ENCODE data around the gene KLHL35. TPM values are rescaled to one million over a fixed set of nuclear protein-coding genes. Genes with fewer than 3 reads are reported as not detected.

Gene KLHL35
- total RNA-seq, 1 donor from 2014 or later, result 0.77 TPM

GRCh38 chr11:75439026-75439425, 6.0 kb upstream of the KLHL35 start:
- TF ChIP-seq CTCF (IDR thresholded peaks at IDR 0.05; ENCODE audit: insufficient read depth, low read depth, low read length), result no peak
- no peak for TF ChIP-seq EZH2 (IDR thresholded peaks at IDR 0.05; ENCODE audit: insufficient read depth, low read length)
- H3K27ac Mint-ChIP-seq (ENCODE audit: unreplicated experiment), result no peak overlapping the region
- Histone ChIP-seq H4K20me1 (ENCODE audit: insufficient read depth, low read length) (no peaks in the 10 kb centered on the region), H3K4me3 (ENCODE audit: insufficient read depth, low read depth, low read length) (no peak overlapping the region), H3K27ac (ENCODE audit: low read depth, low read length) (no peak overlapping the region), H3K4me2 (ENCODE audit: low read length) (no peak overlapping the region), H2AFZ (ENCODE audit: low read depth, low read length) (no peak overlapping the region), H3K4me1 (ENCODE audit: insufficient read depth, low read length) (no peaks in the 10 kb centered on the region), H3K27me3 (ENCODE audit: insufficient read depth, low read length) (no peaks in the 10 kb centered on the region), H3K36me3 (ENCODE audit: insufficient read depth, low read length) (no peaks in the 10 kb centered on the region), H3K9ac (ENCODE audit: low read length) (no peak overlapping the region), H3K9me3 (ENCODE audit: insufficient read depth, low read depth, low read length) (no peaks in the 10 kb centered on the region), H3K79me2 (ENCODE audit: insufficient read depth, low read length) (no peaks in the 10 kb centered on the region)
- H3K9me3 Mint-ChIP-seq (ENCODE audit: unreplicated experiment), result no peaks in the 10 kb centered on the region
- H3K4me1 Mint-ChIP-seq (ENCODE audit: low read depth, unreplicated experiment), result no peaks in the 10 kb centered on the region
- H3K36me3 Mint-ChIP-seq (ENCODE audit: low read depth, unreplicated experiment), result peaks cover 3% of the 10 kb centered on the region
- DNase-seq (ENCODE audit: low read depth) (no peak), FAIRE-seq (no peak)
- H3K4me3 Mint-ChIP-seq (ENCODE audit: unreplicated experiment), result no peak overlapping the region
- peaks cover 51% of the 10 kb centered on the region for H3K27me3 Mint-ChIP-seq (ENCODE audit: low read depth, unreplicated experiment)

GRCh38 chr11:75437966-75438659, 5.1 kb upstream of the KLHL35 start:
- FAIRE-seq, result no peak
- H3K27ac ChIP-seq (ENCODE audit: low read depth, low read length), result no peak overlapping the region
- H3K4me1 ChIP-seq (ENCODE audit: insufficient read depth, low read length), result no peaks in the 10 kb centered on the region
- H3K36me3 Mint-ChIP-seq (ENCODE audit: low read depth, unreplicated experiment), result peaks cover 3% of the 10 kb centered on the region
- no peak overlapping the region for H3K9ac ChIP-seq (ENCODE audit: low read length)
- H3K79me2 ChIP-seq (ENCODE audit: insufficient read depth, low read length), result no peaks in the 10 kb centered on the region
- no peak overlapping the region for H3K27ac Mint-ChIP-seq (ENCODE audit: unreplicated experiment)
- no peaks in the 10 kb centered on the region for H3K9me3 ChIP-seq (ENCODE audit: insufficient read depth, low read depth, low read length)
- no peak for DNase-seq (ENCODE audit: low read depth)
- H3K27me3 Mint-ChIP-seq (ENCODE audit: low read depth, unreplicated experiment), result peaks cover 56% of the 10 kb centered on the region
- H3K4me3 ChIP-seq (ENCODE audit: insufficient read depth, low read depth, low read length), result no peak overlapping the region
- TF ChIP-seq CTCF (IDR thresholded peaks at IDR 0.05; ENCODE audit: insufficient read depth, low read depth, low read length) (no peak), EZH2 (IDR thresholded peaks at IDR 0.05; ENCODE audit: insufficient read depth, low read length) (no peak)
- H3K4me1 Mint-ChIP-seq (ENCODE audit: low read depth, unreplicated experiment), result no peaks in the 10 kb centered on the region
- no peak overlapping the region for H3K4me2 ChIP-seq (ENCODE audit: low read length)
- H3K36me3 ChIP-seq (ENCODE audit: insufficient read depth, low read length), result no peaks in the 10 kb centered on the region
- no peaks in the 10 kb centered on the region for H4K20me1 ChIP-seq (ENCODE audit: insufficient read depth, low read length)
- H3K27me3 ChIP-seq (ENCODE audit: insufficient read depth, low read length), result peaks cover 6% of the 10 kb centered on the region
- H3K9me3 Mint-ChIP-seq (ENCODE audit: unreplicated experiment), result no peaks in the 10 kb centered on the region
- H3K4me3 Mint-ChIP-seq (ENCODE audit: unreplicated experiment), result no peak overlapping the region
- no peak overlapping the region for H2AFZ ChIP-seq (ENCODE audit: low read depth, low read length)

GRCh38 chr11:75436806-75437205, 3.8 kb upstream of the KLHL35 start:
- Histone ChIP-seq H3K9me3 (ENCODE audit: insufficient read depth, low read depth, low read length) (no peaks in the 10 kb centered on the region), H3K36me3 (ENCODE audit: insufficient read depth, low read length) (no peaks in the 10 kb centered on the region), H4K20me1 (ENCODE audit: insufficient read depth, low read length) (no peaks in the 10 kb centered on the region), H3K27me3 (ENCODE audit: insufficient read depth, low read length) (peaks cover 19% of the 10 kb centered on the region), H3K79me2 (ENCODE audit: insufficient read depth, low read length) (no peaks in the 10 kb centered on the region), H3K4me3 (ENCODE audit: insufficient read depth, low read depth, low read length) (no peak overlapping the region), H2AFZ (ENCODE audit: low read depth, low read length) (no peak overlapping the region), H3K27ac (ENCODE audit: low read depth, low read length) (no peak overlapping the region), H3K9ac (ENCODE audit: low read length) (no peak overlapping the region), H3K4me1 (ENCODE audit: insufficient read depth, low read length) (no peaks in the 10 kb centered on the region), H3K4me2 (ENCODE audit: low read length) (no peak overlapping the region)
- Mint-ChIP-seq H3K27me3 (ENCODE audit: low read depth, unreplicated experiment) (peaks cover 64% of the 10 kb centered on the region), H3K9me3 (ENCODE audit: unreplicated experiment) (no peaks in the 10 kb centered on the region), H3K4me3 (ENCODE audit: unreplicated experiment) (no peak overlapping the region), H3K36me3 (ENCODE audit: low read depth, unreplicated experiment) (peaks cover 4% of the 10 kb centered on the region), H3K4me1 (ENCODE audit: low read depth, unreplicated experiment) (no peaks in the 10 kb centered on the region), H3K27ac (ENCODE audit: unreplicated experiment) (no peak overlapping the region)
- no peak for DNase-seq (ENCODE audit: low read depth)
- FAIRE-seq, result no peak
- no peak for TF ChIP-seq EZH2 (IDR thresholded peaks at IDR 0.05; ENCODE audit: insufficient read depth, low read length)
- no peak for TF ChIP-seq CTCF (IDR thresholded peaks at IDR 0.05; ENCODE audit: insufficient read depth, low read depth, low read length)

Measured in astrocyte (in vitro differentiated cells and primary cell).